Panc1 (cell line): ENCODE data around the gene NUDT22. TPM values are rescaled to one million over a fixed set of nuclear protein-coding genes. Genes with fewer than 3 reads are reported as not detected.

Experiments
- ATAC-seq: fragments of 200-7000 bp; cut with Tn5 transposase; 2 replicates; pipeline ENCODE4 v1.9.1; 2020; ENCODE audit warnings: mild to moderate bottlenecking, moderate library complexity
- BruUV-seq: library from RNA; stranded (reverse); fragments of 400-500 nt; replicated peaks from 2 replicates; lab custom pipeline; 2021; lab: Mats Ljungman, UMichigan
- CTCF ChIA-PET: fragments of 300-600 bp; sonication (Branson Sonifier 250); formaldehyde crosslinking; loops from one replicate; lab custom pipeline; 2022; ENCODE audit warnings: antibody characterized with exemption; lab: Charles Lee
- POLR2A ChIA-PET: fragments of 300-600 bp; sonication (Branson Sonifier 250); formaldehyde crosslinking; loops from one replicate; lab custom pipeline; 2022; ENCODE audit warnings: antibody characterized with exemption; lab: Charles Lee
- DNase-seq: peaks from one replicate; pipeline ENCODE4 v3.0.0-alpha.2; 2010; ENCODE audit warnings: low read depth, low spot score
- H3K27ac ChIP-seq: 2 replicates; pipeline ENCODE4 v1.5.1; 2011; ENCODE audit warnings: mild to moderate bottlenecking, low read length, inconsistent platforms
- H3K27me3 ChIP-seq: fragments of 200-500 bp; sonication (Bioruptor generic); 2 replicates; pipeline ENCODE4 v1.6.0; 2014; ENCODE audit warnings: low read length, inconsistent platforms; ENCODE audit not compliant: control insufficient read depth, insufficient read depth
- H3K36me3 ChIP-seq: fragments of 200-500 bp; sonication (Bioruptor generic); 2 replicates; pipeline ENCODE4 v1.5.1; 2014; ENCODE audit warnings: inconsistent platforms, mild to moderate bottlenecking, low read length, moderate library complexity; ENCODE audit not compliant: control insufficient read depth, insufficient read depth
- H3K4me1 ChIP-seq: 2 replicates; pipeline ENCODE4 v1.5.1; 2011; ENCODE audit warnings: inconsistent platforms, mild to moderate bottlenecking, low read length, moderate library complexity; ENCODE audit not compliant: control insufficient read depth, insufficient read depth
- H3K4me3 ChIP-seq, 2 experiments: 2 replicates each; pipeline ENCODE4 v1.5.1; 2011 to 2012; ENCODE audit warnings: low read depth in 2 of 2, low read length in 2 of 2, mild to moderate bottlenecking in 2 of 2, inconsistent platforms in 1 of 2, moderate library complexity in 1 of 2
- H3K9me3 ChIP-seq: fragments of 200-500 bp; sonication (Bioruptor generic); 2 replicates; pipeline ENCODE4 v1.5.1; 2014; ENCODE audit warnings: low read depth, mild to moderate bottlenecking, inconsistent platforms, low read length, moderate library complexity; ENCODE audit not compliant: control insufficient read depth, insufficient read depth
- CTCF ChIP-seq: fragments of 450-650 bp; IDR thresholded peaks from 2 replicates; pipeline ENCODE4 v1.5.1; 2017; ENCODE audit warnings: mild to moderate bottlenecking
- POLR2AphosphoS5 ChIP-seq: IDR thresholded peaks from 2 replicates; pipeline ENCODE4 v1.6.1; 2012; ENCODE audit warnings: mild to moderate bottlenecking, low read depth, low read length, moderate library complexity
- REST ChIP-seq, 2 experiments: IDR thresholded peaks; 2 replicates each; pipeline ENCODE4 v1.6.1; 2011 to 2012; ENCODE audit warnings: low read depth in 2 of 2, control low read depth in 1 of 2, low read length in 1 of 2, mild to moderate bottlenecking in 1 of 2, moderate library complexity in 1 of 2; ENCODE audit not compliant: insufficient read depth in 1 of 2
- SIN3A ChIP-seq: IDR thresholded peaks from 2 replicates; pipeline ENCODE4 v1.6.1; 2012; ENCODE audit warnings: low read depth, mild to moderate bottlenecking, low read length, moderate library complexity, borderline replicate concordance; ENCODE audit not compliant: insufficient read depth
- TCF7L2 ChIP-seq: IDR thresholded peaks from 2 replicates; pipeline ENCODE4 v1.6.1; 2011; ENCODE audit warnings: mild to moderate bottlenecking, low read depth, low read length, inconsistent platforms
- in situ Hi-C: cut with HindIII; loops from 2 replicates; pipeline ENCODE4 v1.10.0; 2016; ENCODE audit warnings: low sequenced_read_pairs, low pct_unique_long_range_greater_than_20kb
- intact Hi-C: fragments of 100-400 bp; cut with micrococcal nuclease; formaldehyde crosslinking; loops from one replicate; pipeline ENCODE4 v1.10.0; 2022; ENCODE audit not compliant: unreplicated experiment
- total RNA-seq: library from RNA; stranded (reverse); gene quantifications from one replicate; pipeline ENCODE4 v1.2.1, GENCODE V29; 2021; ENCODE audit not compliant: unreplicated experiment

NUDT22 gene
- total RNA-seq, 1 experiment from 2014 or later, result 98.8 TPM

DNA sequence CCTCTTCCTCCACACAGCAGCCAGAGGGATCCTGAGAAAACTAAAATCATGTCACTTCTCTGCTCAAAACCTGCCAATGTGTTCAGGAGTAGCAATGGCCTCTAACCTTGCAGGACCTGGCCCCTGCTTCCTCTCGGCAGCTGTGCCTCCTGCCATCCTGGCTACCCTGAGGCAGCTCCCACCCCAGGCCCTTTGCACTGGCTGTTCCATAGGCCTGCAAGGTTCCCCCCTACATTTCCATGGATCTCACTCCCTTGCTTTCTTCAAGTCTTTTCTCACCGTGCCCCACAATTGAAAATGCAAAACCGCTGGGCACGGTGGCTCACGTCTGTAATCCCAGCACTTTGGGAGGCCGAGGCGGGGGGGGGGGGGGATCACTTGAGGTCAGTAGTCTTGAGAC is 42.2 kb upstream of the NUDT22 start:
- intact Hi-C loops, result no loop called here
- Histone ChIP-seq H3K4me1 (peaks cover 37% of the 10 kb centered on the region), H3K4me3 (peak overlapping the region; percentile 83 to 90; a peak in 3 of 4 replicates), H3K27me3 (no peaks in the 10 kb centered on the region), H3K36me3 (no peaks in the 10 kb centered on the region), H3K27ac (peak overlapping the region; percentile 98), H3K9me3 (peaks cover 7% of the 10 kb centered on the region; the same call in 1 of the 2 replicates)
- ChIA-PET POLR2A (no interaction called here), CTCF (no interaction called here)
- no peak for ATAC-seq
- TF ChIP-seq POLR2AphosphoS5 (no peak), SIN3A (no peak), REST (IDR thresholded peaks at IDR 0.05; ENCODE audit: insufficient read depth in 1 of 2, low read depth in 2 of 2, low read length in 1 of 2) (no peak), CTCF (no peak), TCF7L2 (no peak)
- DNase-seq, result no peak
- in situ Hi-C loops, result no loop called here
- no TSS peak for BruUV-seq

DNA sequence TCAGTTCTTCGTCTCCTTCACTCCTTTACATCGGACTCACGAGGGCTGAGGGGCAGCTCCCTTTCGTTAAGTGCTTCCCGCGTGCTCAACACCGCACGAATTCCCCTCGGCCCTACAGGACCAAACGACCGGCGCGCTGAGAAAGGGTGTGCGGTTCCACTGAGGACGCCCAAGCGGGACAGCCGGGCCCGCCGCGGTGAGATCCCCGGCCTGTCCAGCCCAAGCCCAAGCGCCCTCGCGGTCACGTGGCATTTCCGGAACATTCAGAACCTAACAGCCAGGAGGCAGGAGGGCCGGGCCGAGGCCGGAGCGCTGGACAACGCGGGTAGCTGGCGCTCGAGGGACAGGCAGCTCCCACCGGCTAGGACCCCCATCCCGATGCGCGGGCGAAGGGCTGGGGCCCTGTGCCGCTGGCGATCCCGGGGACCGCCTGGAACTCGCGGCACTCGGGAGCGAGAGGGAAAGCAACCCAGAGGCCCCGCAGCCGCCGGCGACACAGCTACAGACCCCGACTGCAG is 40.8 kb upstream of the NUDT22 start:
- Histone ChIP-seq H3K27me3 (no peaks in the 10 kb centered on the region), H3K27ac (peak overlapping the region; percentile 98), H3K9me3 (no peaks in the 10 kb centered on the region), H3K4me1 (peaks cover 41% of the 10 kb centered on the region), H3K36me3 (peaks cover 4% of the 10 kb centered on the region; the same call in 1 of the 2 replicates), H3K4me3 (peak overlapping the region; percentile 83 to 90; a peak in 3 of 4 replicates)
- peak; percentile 43 for ATAC-seq
- intact Hi-C loops, result no loop called here
- TF ChIP-seq POLR2AphosphoS5, result peak; percentile 97
- no peak for TF ChIP-seq CTCF
- TF ChIP-seq REST (IDR thresholded peaks at IDR 0.05; ENCODE audit: insufficient read depth in 1 of 2, low read depth in 2 of 2, low read length in 1 of 2), result no peak
- no peak for TF ChIP-seq SIN3A
- no peak; the same call in 1 of the 2 replicates for TF ChIP-seq TCF7L2
- BruUV-seq, result TSS peak; percentile 90
- no peak for DNase-seq
- POLR2A ChIA-PET, result interaction anchor here (0.6 to 0.7 kb wide), 3 partner anchors 11 to 323 kb away, joined by 3 to 8 read pairs (median 5); no protein-coding TSS in a partner anchor
- CTCF ChIA-PET, result interaction anchor here (0.5 to 1.1 kb wide), 3 partner anchors 11 to 1255 kb away, joined by 3 to 7 read pairs (median 3); no protein-coding TSS in a partner anchor
- in situ Hi-C loops, result no loop called here
